ES-I3 (cell line): ENCODE measurements around the gene CUL7.

Source experiments
- H3K36me3 ChIP-seq: 2 replicates; pipeline ENCODE4 v1.6.1; 2013; ENCODE audit warnings: mild to moderate bottlenecking, low read length, control low read depth, moderate library complexity; ENCODE audit not compliant: insufficient read depth
- H3K4me1 ChIP-seq: 2 replicates; pipeline ENCODE4 v1.6.1; 2013; ENCODE audit warnings: mild to moderate bottlenecking, control low read depth, low read length; ENCODE audit not compliant: insufficient read depth
- H3K9ac ChIP-seq: 2 replicates; pipeline ENCODE4 v1.6.1; 2013; ENCODE audit warnings: low read depth, mild to moderate bottlenecking, low read length, moderate library complexity
- H3K9me3 ChIP-seq: 2 replicates; pipeline ENCODE4 v1.6.1; 2013; ENCODE audit warnings: mild to moderate bottlenecking, low read length, moderate library complexity; ENCODE audit not compliant: control insufficient read depth, insufficient read depth

Gene CUL7

GRCh38 chr6:43021270-43022047 is 32.2 kb downstream of the CUL7 start, which contains the start of gene RRP36:
TSS of gene RRP36 (plus strand) at chr6:43021623. CDS start at chr6:43021655, 32 bp downstream.
- H3K4me1 ChIP-seq, result no peaks in the 10 kb centered on the region
- H3K36me3 ChIP-seq, result peaks cover 23% of the 10 kb centered on the region

DNA sequence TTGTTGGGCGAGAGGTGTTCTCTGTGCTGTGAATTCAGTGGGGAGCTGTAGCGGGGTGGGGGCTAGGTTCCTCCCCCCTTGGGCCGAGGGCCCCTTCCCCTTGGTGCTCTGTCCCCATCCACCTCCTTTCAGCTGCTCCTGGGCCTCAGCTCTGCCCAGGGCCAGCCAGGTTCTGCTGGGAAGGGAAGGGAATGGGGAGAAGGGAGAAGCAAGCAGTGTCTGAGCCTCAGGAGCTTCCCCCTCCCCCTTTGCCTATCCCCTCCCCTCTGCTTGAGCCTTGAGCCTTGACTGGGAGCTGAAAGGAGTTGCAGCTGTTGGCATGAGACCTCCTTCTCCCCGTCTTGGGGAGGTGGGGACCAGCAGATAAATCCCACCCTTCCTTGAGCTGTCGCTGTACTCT is 32.8 kb downstream of the CUL7 start:
- Histone ChIP-seq H3K9ac (peak overlapping the region; percentile 99), H3K36me3 (peaks cover 17% of the 10 kb centered on the region), H3K9me3 (no peaks in the 10 kb centered on the region), H3K4me1 (no peaks in the 10 kb centered on the region)

More at GRCh38 chr6:43021270-43022047, 32.2 kb downstream of the CUL7 start, which contains the start of gene RRP36:
- Histone ChIP-seq H3K9ac (peak within 1 kb of the TSS; percentile 99), H3K9me3 (no peaks in the 10 kb centered on the region)

GRCh38 chr6:43020052-43020705 is 33.5 kb downstream of the CUL7 start:
- Histone ChIP-seq H3K4me1 (no peaks in the 10 kb centered on the region), H3K9ac (no peak overlapping the region), H3K36me3 (peaks cover 15% of the 10 kb centered on the region), H3K9me3 (no peaks in the 10 kb centered on the region)

DNA sequence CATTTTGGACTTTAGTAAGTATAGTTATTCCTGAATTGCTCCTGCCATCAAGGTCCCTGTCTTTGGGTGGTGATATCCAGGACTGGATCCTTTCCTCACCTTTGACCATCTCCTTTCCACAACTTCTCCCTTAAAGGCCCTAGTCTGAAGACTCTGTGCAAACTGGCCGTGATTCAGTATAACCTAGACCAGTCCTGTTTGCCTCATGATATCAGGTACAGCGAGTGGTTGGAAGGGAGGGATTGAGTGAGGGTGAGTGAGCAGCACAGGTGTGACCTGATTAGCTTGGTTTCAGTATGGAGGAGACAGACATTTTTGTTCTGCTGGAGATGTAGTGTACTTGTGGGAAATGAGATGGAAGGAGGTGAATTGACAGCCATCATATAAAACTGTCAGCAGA is 34.5 kb downstream of the CUL7 start:
- Histone ChIP-seq H3K9ac (no peak overlapping the region), H3K36me3 (peaks cover 7% of the 10 kb centered on the region), H3K4me1 (no peaks in the 10 kb centered on the region), H3K9me3 (no peaks in the 10 kb centered on the region)

- H3K4me1 ChIP-seq, result 0 out of 2 replicates have a peak, but pooled peaks cover 4% of the 10 kb centered on the region
- H3K9me3 ChIP-seq, result no peaks in the 10 kb centered on the region
- H3K36me3 ChIP-seq, result peaks cover 5% of the 10 kb centered on the region; the same call in 1 of the 2 replicates
- no peak overlapping the region for H3K9ac ChIP-seq
Observed at GRCh38 chr6:43016943-43017334, 36.7 kb downstream of the CUL7 start.

DNA sequence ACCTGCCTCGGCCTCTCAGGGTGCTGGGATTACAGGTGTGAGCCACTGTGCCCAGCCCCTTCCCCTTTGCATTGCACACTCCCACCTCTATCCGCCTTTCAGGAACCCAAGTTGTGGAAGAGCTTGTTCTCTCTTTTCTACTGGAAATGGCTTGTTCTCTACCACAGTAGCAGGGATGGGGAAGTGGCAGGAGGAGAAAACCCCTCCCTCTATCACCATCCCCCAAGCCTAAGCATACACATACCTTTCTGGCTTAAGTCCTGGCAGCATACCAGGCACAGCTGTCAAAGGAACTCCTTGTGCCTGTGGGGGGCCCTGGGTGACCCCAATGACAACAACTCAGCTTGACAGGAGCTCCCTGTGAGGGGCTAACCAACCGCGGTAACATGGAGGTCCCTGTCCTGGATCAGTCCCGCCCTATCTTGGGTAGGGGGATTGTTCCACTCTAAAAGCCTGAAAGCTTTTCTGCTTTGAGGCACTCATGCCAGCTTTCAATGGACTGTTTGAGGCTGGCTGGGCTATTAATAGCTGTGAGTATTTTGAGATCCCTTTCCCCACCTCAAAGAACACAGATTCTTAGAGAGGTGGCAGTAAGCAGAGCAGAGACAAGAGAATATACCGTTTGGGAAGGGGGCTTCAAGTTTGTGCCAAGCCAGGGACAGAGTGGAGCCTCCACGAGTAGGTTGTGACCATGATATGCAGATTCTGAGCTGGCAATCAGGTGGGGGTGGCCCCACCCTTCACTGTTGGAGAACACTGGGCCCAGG is 37.3 kb downstream of the CUL7 start:
- Histone ChIP-seq H3K4me1 (0 out of 2 replicates have a peak, but pooled peaks cover 4% of the 10 kb centered on the region), H3K9me3 (no peaks in the 10 kb centered on the region), H3K36me3 (peaks cover 5% of the 10 kb centered on the region; the same call in 1 of the 2 replicates), H3K9ac (no peak overlapping the region)

DNA sequence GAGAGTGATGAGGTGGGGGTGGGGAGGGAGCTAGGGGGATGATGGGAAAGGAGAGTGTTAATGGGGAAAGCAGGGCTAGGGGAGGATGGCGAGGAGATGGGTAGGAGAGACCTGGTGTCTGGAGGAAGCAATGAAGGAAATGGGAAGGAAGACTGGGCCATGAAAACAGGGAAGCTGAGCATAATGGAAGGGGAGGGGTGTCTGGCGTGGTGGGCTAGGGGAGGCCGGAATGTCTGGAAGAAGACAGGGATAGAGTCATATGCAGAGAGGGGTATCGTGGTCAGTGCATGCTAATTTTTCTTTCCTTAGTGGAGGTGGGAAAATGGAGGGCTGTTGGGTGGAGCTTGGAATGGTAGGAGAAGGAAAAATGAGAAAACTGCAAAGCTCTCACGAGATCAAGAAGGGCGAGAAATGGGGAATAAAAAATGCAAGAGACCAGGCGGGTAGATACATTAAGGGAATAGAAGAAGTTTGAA is 39.2 kb downstream of the CUL7 start:
- H3K4me1 ChIP-seq, result 0 out of 2 replicates have a peak, but pooled peaks cover 4% of the 10 kb centered on the region
- no peaks in the 10 kb centered on the region for H3K9me3 ChIP-seq
- peak overlapping the region; percentile 72 for H3K9ac ChIP-seq
- peaks cover 9% of the 10 kb centered on the region; the same call in 1 of the 2 replicates for H3K36me3 ChIP-seq

DNA sequence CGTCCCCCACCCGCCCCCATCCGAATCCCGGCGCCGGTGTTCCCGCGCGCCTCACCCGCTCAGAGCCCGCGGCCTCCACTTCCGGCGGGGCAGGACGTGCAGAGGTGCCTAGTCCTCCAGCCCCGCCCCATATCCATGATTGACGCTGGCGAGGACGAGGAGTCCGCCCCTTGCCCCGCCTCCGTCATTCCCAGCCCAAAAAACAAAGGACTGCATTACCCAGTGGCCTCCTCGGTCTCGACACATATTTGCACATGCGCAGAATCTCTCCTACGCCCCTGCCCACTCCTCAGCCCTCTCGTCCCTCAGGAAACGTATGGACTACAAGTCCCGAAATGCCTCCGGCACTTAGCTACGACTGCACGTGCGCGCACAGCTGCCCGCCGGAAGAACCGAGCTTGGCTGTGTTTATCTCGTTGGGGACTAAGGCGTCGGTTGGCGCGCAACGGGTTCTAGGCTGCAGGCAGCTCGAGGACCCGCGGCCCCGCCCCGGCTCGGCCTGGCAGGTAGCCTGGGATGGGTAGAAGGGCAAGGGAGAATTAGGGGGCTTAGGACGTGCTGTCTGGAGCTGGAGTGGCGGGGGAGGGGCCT is 39.7 kb downstream of the CUL7 start, which contains the start of the genes KLHDC3 and MEA1:
KLHDC3 (plus strand) TSS at position 407 of the 591 bp plus-strand sequence. CDS start 2,944 bp downstream, outside the sequence.
MEA1 (minus strand) TSS at position 104 of the 591 bp plus-strand sequence. CDS start 133 bp downstream, outside the sequence.
- Histone ChIP-seq H3K36me3 (peaks cover 11% of the 10 kb centered on the region; the same call in 1 of the 2 replicates), H3K4me1 (0 out of 2 replicates have a peak, but pooled peaks cover 4% of the 10 kb centered on the region), H3K9ac (peak within 1 kb of the TSS; percentile 72), H3K9me3 (no peaks in the 10 kb centered on the region)

- Histone ChIP-seq H3K9me3 (no peaks in the 10 kb centered on the region), H3K9ac (peak overlapping the region; percentile 69), H3K4me1 (0 out of 2 replicates have a peak, but pooled peaks cover 4% of the 10 kb centered on the region), H3K36me3 (peaks cover 13% of the 10 kb centered on the region)
Observed at GRCh38 chr6:43013097-43013842, 40.4 kb downstream of the CUL7 start.

DNA sequence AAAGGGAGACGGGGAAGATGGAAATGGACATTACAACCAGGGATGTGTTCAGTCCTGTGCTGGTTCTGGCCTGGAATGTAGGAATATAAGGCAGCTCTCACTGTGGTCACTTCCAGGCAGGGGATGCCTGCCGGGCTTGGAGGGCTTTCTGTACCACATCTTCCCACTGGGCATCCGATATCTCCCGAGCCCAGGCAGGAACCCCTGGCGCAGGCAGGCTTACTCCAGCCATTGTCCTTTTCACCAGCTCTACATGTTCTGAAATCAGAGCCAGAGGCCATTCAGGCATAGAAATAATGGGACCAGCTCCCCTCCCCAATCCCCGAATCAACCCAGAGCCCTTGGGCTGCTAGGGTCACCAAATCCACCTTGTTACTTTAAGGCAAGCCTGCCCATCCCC is 41.3 kb downstream of the CUL7 start:
- Histone ChIP-seq H3K4me1 (0 out of 2 replicates have a peak, but pooled peaks cover 4% of the 10 kb centered on the region), H3K36me3 (peaks cover 15% of the 10 kb centered on the region), H3K9me3 (no peaks in the 10 kb centered on the region), H3K9ac (no peak overlapping the region)

DNA sequence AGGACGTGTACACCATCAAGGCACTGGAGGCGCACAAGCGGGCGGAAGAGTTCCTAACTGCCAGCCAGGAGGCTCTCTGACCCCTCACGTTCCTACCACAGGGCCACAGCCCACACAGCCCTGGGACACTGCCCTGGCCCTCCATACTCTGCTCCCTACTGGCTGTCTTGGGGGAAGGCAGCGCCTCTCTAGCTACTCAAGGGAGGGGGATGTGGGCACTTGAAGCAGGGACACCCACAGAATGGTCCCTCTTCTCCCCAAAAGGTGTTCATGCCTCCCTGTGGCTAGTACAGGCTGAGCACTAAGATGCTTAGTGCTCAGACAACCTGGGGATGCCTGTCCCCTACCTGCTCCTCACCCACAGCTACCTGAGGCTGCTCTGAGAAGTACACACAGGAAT is 42.4 kb downstream of the CUL7 start:
- H3K36me3 ChIP-seq, result peaks cover 15% of the 10 kb centered on the region
- H3K9ac ChIP-seq, result no peak overlapping the region
- H3K9me3 ChIP-seq, result no peaks in the 10 kb centered on the region
- H3K4me1 ChIP-seq, result 0 out of 2 replicates have a peak, but pooled peaks cover 4% of the 10 kb centered on the region

GRCh38 chr6:43009124-43009523 is 44.5 kb downstream of the CUL7 start:
- Histone ChIP-seq H3K4me1 (0 out of 2 replicates have a peak, but pooled peaks cover 4% of the 10 kb centered on the region), H3K36me3 (peaks cover 15% of the 10 kb centered on the region), H3K9me3 (no peaks in the 10 kb centered on the region), H3K9ac (no peak overlapping the region)

- Histone ChIP-seq H3K36me3 (peaks cover 15% of the 10 kb centered on the region), H3K4me1 (peaks cover 5% of the 10 kb centered on the region; the same call in 1 of the 2 replicates), H3K9me3 (no peaks in the 10 kb centered on the region), H3K9ac (no peak overlapping the region)
Observed at GRCh38 chr6:43007126-43007525, 46.5 kb downstream of the CUL7 start.
